CD4-positive, alpha-beta T cell treated with Interleukin-17A for 1 hour (primary cell): Measurements from ENCODE around the gene BRF1.

ENCODE experiments used
- DNase-seq: peaks from one replicate; pipeline ENCODE4 v3.0.0-alpha.2; 2020

The BRF1 gene

GRCh38 chr14:105168496-105168978, 132.3 kb downstream of the BRF1 start, which contains the start of gene JAG2:
TSS of gene JAG2 (minus strand) at chr14:105168776. CDS start at chr14:105168420, 356 bp downstream.
- DNase-seq: peak; percentile 58

- no peak for DNase-seq
Observed at GRCh38 chr14:105168093-105168420, 132.7 kb downstream of the BRF1 start.

DNA sequence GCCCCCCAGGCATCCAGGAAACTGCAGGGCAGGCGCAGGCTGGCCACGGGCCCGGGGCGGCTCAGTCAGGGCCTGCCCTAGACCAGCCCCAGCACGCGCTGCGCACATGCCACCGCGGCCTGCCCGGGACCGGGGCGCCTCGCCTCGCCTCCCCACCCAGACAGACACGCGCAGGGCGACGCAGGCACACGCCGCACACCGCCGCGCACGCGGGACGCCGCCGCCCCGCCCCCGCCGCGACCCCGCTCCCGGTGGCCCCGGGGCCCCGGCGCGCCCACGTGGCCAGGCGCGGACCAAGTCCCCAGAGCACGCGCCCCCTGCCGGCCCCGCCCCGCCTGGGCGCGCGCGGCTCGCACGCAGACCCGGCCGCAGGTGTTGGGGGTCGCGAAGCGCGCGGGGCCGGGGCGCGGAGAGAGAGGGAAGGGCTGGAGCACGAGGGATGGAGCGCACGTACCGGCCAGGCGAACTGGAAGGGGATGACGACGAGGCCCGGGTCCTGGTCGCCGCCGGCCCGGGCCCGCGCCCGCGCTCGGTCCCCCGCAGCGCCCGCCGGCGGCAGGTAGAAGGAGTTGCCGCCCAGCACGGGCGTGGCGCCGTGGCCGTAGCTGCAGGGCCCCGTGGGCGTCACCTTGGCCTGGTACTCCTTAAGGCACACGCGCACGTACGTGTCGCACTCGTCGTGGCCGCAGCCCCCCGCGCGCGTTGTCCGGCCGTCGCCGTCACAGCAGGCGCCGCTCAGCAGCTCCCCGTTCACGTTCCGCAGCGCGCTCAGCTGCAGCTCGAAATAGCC, 133.3 kb downstream of the BRF1 start:
- DNase-seq: no peak

GRCh38 chr14:105166571-105167302, 134.1 kb downstream of the BRF1 start:
- no peak for DNase-seq

DNA sequence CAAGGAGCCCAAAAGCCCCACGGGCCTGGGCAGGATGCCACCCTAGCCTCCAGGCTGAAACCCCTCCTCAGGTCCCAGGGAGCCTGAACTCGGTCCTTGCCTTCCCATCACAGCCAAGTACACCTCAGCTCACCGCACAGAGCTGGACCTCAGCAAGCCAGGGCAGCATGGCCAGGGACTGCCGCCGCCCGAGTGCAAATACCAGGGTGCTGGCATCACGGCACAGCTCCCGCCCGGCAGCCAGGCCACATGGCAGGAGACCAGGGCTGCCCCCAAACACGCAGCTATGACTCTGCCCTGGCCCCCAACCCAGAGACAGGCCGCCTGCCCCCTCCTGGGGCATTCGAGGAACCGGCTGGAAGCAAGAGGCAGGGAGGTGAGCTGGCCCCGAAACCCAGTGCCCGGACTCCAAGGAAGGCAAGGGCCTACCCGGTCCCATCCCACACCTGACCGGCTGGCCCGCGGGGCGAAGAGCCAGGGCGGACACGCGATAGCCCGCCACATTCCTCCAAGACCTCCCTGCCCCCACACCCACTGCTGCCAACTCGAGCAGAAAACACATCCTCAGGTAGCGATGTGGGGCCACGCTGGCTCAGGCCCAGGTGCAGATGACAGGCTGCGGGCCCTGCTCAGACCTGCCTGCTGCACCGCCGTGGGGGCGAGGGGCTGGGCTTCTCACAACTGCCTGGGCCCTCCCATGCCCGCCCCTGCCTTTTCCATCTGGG, 134.9 kb downstream of the BRF1 start:
- DNase-seq: no peak

DNA sequence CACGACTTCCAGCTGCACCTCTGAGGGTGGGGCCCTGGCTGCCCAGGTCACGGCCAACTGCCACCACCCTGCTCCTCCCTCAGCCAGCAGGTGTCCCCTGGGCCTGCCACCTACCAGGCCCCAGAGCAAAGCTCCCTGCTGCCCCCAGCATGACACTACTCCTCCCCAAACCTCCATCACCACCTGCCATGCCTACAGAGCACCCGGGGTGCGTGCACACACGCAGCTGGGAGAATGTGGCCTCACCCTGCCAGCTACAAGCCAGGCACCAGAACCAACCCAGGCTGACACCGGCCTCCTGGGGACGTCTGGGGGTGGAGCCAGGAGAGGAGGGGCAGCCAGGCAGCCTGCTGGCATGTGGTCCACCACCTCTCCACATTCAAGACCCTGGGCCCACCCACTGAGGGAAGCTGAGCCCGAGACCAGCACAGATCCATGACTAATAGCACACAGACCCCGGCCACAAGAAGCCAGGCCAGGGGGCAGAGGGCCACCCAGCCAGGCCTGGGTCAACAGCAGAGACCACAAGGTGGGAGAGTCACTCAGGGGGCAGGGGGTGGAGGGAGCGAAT, 135.6 kb downstream of the BRF1 start:
- no peak for DNase-seq

- no peak for DNase-seq
Observed at GRCh38 chr14:105163040-105163742, 137.6 kb downstream of the BRF1 start.

DNA sequence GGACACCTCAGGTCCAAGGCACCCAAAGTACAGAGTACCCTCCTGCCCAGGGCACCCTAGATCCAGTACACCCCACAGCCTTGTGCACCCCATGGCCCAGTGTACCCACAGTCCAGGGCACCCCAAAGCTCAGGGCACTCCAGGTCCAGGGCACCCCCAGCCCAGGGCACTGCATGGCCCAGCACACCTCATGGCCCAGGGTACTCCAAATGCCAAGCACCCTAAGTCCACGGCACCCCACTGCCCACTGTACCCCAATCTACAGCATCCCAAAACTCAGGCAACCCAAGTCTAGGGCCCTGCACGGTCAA, 138.2 kb downstream of the BRF1 start:
- no peak for DNase-seq

- no peak for DNase-seq
Observed at GRCh38 chr14:105161964-105162668, 138.7 kb downstream of the BRF1 start.

DNA sequence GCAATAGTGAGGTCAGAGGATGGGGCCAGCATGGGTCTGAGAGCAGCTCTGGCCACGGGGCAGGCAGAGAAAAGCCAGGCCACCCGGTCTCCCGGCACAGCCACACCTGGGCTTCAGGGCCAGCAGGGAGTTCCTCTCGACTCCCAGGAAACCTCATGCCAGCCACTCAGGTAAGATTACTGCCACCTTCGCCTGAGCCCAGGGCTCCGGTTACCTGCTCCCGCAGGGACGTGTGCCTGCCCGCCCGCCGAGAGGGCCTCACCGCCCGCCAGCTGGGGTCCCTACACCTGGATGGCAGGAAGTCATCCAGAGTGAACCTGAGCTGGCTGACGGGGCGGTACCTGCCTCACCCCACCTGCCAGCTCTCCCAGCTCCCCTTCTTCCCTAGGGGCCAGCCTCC, 139.5 kb downstream of the BRF1 start:
- DNase-seq: no peak

GRCh38 chr14:105160776-105161175, 140.0 kb downstream of the BRF1 start:
- no peak for DNase-seq

DNA sequence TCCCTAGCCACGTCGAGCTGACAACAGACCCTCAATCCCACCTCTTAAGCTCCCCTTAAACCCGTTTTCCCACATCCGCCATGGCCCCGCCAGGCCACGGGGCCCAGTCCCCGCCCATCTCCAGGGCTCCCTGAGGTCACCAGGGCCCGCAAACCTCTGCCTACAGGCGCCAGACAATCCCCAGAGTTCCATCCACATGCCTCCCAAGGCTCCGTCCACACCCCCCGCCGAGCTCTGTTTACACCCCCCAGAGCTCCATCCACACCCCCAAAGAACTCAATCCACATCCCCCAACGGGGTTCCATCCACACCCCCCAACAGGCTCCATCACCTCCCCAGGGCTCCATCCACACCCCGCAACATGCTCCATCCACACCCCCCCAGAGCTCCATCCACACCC, 141.5 kb downstream of the BRF1 start:
- DNase-seq: no peak
